Measurements from ENCODE around the gene ADGRV1. TPM values are rescaled to one million over a fixed set of nuclear protein-coding genes. Genes with fewer than 3 reads are reported as not detected.
"Not testable (repeated sequence)": the region's sequence is repeated elsewhere in the genome, so short reads cannot be mapped to it uniquely, and the experiment has no call there.

The ADGRV1 gene
- total RNA-seq, 4 donors from 2014 or later, result 1.9 to 11.3 TPM; not detected in 2

DNA sequence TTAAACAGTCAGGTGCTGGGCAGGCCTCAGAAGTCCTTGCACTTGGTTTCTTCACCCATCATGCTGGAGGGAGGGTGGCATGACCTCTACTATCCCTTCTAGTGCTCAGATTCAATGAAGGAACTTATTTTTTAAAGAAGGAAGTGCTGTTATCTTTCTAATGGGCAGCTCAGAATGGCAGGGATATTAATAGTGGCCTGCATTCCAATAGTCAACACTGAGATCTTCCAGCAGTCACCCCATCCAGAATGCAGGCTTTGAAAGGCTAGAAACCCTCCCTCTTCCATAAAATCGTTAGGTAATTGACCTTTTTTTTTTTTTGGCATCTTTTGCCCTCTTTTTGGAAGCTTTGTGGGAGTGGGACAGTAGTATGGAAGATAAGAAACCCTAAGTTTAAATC lies 499.6 kb downstream of the ADGRV1 start:
- Histone ChIP-seq H3K36me3 (no peaks in the 10 kb centered on the region), H3K4me3 (no peak overlapping the region), H3K4me1 (no peaks in the 10 kb centered on the region), H3K9me3 (no peaks in the 10 kb centered on the region), H3K27ac (peak overlapping the region in 1 of 2 donors; percentile 31), H3K27me3 (no peaks in the 10 kb centered on the region)
- TF ChIP-seq POLR2A (IDR thresholded peaks at IDR 0.05), result no peak
- TF ChIP-seq, protein P1, sequence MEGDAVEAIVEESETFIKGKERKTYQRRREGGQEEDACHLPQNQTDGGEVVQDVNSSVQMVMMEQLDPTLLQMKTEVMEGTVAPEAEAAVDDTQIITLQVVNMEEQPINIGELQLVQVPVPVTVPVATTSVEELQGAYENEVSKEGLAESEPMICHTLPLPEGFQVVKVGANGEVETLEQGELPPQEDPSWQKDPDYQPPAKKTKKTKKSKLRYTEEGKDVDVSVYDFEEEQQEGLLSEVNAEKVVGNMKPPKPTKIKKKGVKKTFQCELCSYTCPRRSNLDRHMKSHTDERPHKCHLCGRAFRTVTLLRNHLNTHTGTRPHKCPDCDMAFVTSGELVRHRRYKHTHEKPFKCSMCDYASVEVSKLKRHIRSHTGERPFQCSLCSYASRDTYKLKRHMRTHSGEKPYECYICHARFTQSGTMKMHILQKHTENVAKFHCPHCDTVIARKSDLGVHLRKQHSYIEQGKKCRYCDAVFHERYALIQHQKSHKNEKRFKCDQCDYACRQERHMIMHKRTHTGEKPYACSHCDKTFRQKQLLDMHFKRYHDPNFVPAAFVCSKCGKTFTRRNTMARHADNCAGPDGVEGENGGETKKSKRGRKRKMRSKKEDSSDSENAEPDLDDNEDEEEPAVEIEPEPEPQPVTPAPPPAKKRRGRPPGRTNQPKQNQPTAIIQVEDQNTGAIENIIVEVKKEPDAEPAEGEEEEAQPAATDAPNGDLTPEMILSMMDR (IDR thresholded peaks at IDR 0.05), result no peak
- DNase-seq, result no peak
- intact Hi-C loops (cut with DNase I; ENCODE audit: low total_unique reads), result no loop called here

DNA sequence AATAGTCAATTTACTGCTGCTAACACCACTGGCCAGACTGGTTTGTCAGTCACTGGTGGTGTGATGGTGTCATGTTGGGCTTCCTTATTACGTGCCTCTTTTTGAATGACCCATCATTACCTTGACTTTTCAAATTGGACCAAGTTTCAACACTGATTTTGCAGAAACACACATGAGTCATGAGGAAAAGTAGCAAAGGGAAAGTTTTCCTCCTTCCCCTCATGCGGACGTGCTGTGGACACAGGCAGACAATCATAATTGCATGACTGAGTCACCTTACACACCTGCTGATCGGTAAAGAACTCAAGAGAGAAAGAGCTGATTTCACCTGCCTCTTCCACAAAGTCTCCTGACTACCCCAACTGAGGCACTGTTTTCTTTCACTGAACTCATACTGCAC lies 500.0 kb downstream of the ADGRV1 start:
- Histone ChIP-seq H3K27ac (peak overlapping the region in 1 of 2 donors; percentile 31), H3K27me3 (no peaks in the 10 kb centered on the region), H3K36me3 (no peaks in the 10 kb centered on the region), H3K4me3 (no peak overlapping the region), H3K9me3 (no peaks in the 10 kb centered on the region), H3K4me1 (no peaks in the 10 kb centered on the region)
- TF ChIP-seq POLR2A (IDR thresholded peaks at IDR 0.05), result no peak
- TF ChIP-seq, protein P1 (IDR thresholded peaks at IDR 0.05), result no peak
- DNase-seq, result no peak
- intact Hi-C loops (cut with DNase I; ENCODE audit: low total_unique reads), result no loop called here

DNA sequence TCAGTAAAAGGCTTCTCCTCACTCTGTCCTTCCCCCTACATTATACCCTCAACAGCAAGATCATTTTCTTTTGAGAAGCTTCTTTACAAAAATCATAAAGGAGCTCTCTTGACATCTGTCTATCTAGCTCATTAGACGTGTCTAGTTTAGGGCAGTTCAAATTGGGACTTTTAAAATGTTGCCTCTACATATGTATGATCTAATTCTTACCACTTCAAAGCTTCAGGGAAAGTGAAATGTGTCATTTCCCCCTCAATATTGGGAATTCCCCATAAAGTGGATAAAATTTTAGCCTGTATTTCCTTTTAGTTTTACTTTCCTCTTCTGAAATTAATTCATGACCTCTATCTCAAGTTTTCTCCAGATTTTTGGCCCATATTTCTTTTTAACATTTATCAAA lies 500.8 kb downstream of the ADGRV1 start:
- no peak for DNase-seq
- Histone ChIP-seq H3K36me3 (no peaks in the 10 kb centered on the region), H3K27ac (no peak overlapping the region), H3K4me1 (no peaks in the 10 kb centered on the region), H3K27me3 (no peaks in the 10 kb centered on the region), H3K4me3 (no peak overlapping the region), H3K9me3 (no peaks in the 10 kb centered on the region)
- TF ChIP-seq POLR2A (IDR thresholded peaks at IDR 0.05), result no peak
- TF ChIP-seq, protein P1 (IDR thresholded peaks at IDR 0.05), result no peak
- intact Hi-C loops (cut with DNase I; ENCODE audit: low total_unique reads), result no loop called here

DNA sequence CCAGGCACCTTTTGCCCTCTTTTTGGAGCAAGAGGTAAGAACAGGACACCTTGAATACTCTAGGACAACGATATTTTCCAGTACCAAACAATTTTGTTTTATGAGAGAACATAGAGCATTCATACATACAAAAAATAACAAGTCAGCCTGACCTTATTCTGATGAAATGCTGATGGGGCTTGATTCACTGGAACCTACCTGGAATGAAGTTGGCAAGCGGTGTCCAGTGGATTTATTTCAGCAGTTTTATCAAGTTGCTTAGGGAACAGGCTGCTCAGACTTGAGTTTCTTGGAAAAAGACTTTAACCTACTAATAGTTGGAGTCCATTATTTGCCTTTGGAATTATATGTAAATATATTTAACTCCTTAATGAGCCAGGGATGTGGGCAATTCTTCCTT lies 502.5 kb downstream of the ADGRV1 start:
- TF ChIP-seq, protein P1 (IDR thresholded peaks at IDR 0.05), result no peak
- TF ChIP-seq POLR2A (IDR thresholded peaks at IDR 0.05), result no peak
- Histone ChIP-seq H3K4me1 (no peaks in the 10 kb centered on the region), H3K27me3 (no peaks in the 10 kb centered on the region), H3K4me3 (no peak overlapping the region), H3K9me3 (no peaks in the 10 kb centered on the region), H3K36me3 (no peaks in the 10 kb centered on the region), H3K27ac (peak overlapping the region in 1 of 2 donors; percentile 12)
- no peak for DNase-seq
- intact Hi-C loops (cut with DNase I; ENCODE audit: low total_unique reads), result no loop called here

DNA sequence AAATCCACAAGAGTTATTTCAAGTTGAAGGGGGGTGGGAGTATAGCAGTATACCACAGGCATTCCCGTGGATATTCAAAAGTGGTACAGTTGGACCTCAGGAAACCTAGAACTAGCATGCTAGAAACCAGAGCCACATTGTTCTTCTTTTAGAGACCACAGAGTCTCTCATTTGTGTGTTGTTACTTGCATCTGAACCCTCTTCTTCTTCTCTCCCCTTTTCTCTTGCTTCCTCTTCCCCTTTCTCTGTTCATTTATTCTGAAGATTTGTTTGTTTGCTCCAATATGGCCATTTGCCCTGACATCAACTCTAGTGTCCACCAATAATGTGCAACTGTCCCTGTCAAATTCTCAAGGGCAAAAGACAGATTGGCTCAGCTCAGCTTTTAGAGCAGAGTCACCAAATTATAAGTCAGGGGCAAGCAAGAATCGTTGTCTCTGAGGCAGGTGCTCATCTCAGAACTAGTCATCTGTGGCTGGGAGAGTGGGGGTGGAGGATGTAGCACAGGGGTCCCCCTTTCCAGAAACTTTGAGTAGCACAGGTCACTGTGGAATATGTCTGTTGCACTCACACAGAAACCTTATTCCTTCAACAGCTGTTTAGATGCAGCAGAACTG lies 503.5 kb downstream of the ADGRV1 start:
- H3K4me3 ChIP-seq, result no peak overlapping the region
- H3K9me3 ChIP-seq, result no peaks in the 10 kb centered on the region
- no peaks in the 10 kb centered on the region for H3K4me1 ChIP-seq
- no peak for DNase-seq
- H3K27me3 ChIP-seq, result no peaks in the 10 kb centered on the region
- intact Hi-C loops (cut with DNase I; ENCODE audit: low total_unique reads), result no loop called here
- H3K36me3 ChIP-seq, result no peaks in the 10 kb centered on the region
- no peak overlapping the region for H3K27ac ChIP-seq
- TF ChIP-seq POLR2A (IDR thresholded peaks at IDR 0.05), result no peak
- TF ChIP-seq, protein P1 (IDR thresholded peaks at IDR 0.05), result no peak

DNA sequence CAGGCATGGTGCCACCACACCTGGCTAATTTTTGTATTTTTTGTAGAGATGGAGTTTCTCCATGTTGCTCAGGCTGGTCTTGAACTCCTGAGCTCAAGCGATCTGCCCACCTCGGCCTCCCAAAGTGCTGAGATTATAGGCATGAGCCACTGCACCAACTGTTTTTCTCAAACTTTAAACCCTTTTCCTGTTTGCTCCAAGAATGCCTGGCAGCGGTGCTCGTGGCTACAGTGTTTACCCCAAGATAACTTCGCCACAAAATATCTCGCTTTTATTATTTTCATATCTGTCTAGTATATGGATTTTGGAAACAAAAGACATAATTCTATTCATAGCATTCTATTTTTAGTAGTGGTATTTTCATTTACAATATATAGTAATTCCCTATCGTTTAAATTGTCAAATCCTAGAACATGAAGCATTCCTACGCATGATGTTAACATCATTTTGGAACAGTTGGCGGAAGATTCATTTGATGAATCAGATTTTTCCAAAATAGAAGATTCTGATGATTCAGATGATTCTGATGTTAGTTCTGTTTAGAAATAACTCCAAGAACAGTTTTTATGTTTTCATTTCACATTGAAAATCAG lies 504.6 kb downstream of the ADGRV1 start:
- H3K9me3 ChIP-seq; H3K4me1 ChIP-seq; H3K36me3 ChIP-seq; intact Hi-C loops (cut with DNase I; ENCODE audit: low total_unique reads); H3K27me3 ChIP-seq; H3K4me3 ChIP-seq: not testable (repeated sequence)
- H3K27ac ChIP-seq, result peak overlapping the region; percentile 39 to 53
- DNase-seq, result peak in 1 of 2 donors; percentile 20
